Stimulated activated CD4-positive, alpha-beta T cell treated with anti-CD3 and anti-CD28 coated beads, Interleukin-4, amount 100 ng/mL, for 48 hours (primary cell): ENCODE measurements around the gene SIK3.
"Not testable (repeated sequence)": the region's sequence is repeated elsewhere in the genome, so short reads cannot be mapped to it uniquely, and the experiment has no call there.

Experiments used
- DNase-seq, 2 donors: peaks; one replicate each; pipeline ENCODE4 v3.0.0-alpha.2; 2020; ENCODE audit warnings: low read depth in 2 of 2

SIK3 gene

GRCh38 chr11:116840224-116840745, 257.9 kb downstream of the SIK3 start:
- DNase-seq = no peak

DNA sequence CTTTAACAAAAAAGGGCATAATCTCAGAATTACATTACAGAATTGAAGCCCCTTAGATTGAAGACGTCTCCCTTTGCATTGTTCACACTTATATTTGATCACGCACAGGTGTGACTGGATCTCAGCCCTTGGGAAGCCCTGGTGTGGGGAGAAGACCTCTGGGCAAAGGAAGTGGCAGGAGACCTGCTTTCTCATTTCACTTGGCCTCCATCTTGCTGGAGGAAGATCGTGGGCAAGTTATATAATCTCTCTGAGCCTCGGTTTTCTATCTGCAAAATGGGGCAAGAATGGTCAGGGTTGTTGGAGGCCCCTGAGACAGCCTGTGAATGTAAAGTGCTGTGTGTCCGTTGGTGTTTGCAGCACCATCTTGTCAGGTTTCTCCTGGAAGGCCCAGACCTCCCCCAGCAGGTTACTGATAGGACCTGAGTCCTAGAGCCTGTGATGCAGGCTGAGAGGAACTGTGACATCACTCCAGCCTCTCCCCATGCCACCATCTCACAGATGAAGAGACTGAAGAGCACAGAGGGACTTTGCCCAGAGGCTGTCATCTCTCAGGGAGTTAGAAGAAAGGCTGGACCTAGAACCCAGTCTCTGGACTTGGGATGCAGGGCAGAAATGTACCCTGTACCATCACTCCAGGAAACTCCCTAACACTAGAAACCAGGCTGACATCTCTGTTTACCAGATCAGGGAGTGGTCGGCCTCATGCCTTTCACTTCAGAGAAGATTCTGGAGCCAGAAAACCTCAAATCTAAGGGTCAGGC, 259.7 kb downstream of the SIK3 start:
- DNase-seq = no peak

- no peak for DNase-seq
Measured at GRCh38 chr11:116837231-116838091, 260.8 kb downstream of the SIK3 start, which contains the start of gene APOA1. Gene APOA1 (minus strand): TSS chr11:116837622. CDS start chr11:116837387, 235 bp downstream.

DNA sequence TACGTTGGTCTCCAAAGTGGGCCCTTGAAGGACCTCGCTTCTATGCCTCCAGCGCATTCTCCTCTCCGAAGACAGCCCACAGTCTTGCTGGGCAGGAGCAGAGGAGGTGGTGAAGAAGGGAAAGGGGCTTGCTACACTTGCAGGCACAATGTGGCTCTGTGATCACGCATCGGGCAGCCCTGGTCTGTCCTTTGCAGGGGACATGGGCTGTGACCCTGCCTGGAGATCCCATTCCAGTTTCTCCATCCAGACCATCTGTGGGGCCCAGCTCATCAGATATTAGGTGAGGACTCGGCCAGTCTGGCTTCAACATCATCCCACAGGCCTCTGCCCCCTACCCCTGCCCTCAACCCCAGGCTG, 261.6 kb downstream of the SIK3 start:
- DNase-seq = no peak

- DNase-seq = peak; percentile 68 to 76
Measured at GRCh38 chr11:116835791-116836631, 262.2 kb downstream of the SIK3 start.

- no peak for DNase-seq
Measured at GRCh38 chr11:116835042-116835772, 263.0 kb downstream of the SIK3 start.

DNA sequence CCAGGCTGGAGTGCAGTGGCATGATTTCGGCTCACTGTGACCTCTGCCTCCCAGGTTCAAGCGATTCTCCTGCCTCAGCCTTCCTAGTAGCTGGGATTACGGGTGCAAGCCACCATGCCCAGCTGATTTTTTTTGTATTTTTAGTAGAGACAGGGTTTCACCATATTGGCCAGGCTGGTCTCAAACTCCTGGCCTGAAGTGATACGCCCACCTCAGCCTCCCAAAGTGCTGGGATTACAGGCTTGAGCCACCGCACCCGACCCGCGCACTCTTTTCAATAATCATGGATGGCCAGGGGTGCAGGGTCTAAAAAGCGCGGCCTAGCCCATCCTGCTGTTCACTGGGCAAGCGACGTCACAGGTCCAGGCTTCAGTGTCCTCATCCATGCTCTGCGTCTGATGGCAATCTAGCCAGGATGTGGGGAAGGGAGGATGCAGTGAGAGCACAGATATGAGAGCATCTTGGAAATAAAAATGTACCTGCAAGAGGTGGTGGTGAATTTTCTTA, 263.6 kb downstream of the SIK3 start:
- DNase-seq = not testable (repeated sequence)

GRCh38 chr11:116833816-116834534, 264.3 kb downstream of the SIK3 start:
- DNase-seq = no peak

- DNase-seq = no peak
Measured at GRCh38 chr11:116833491-116833815, 264.8 kb downstream of the SIK3 start.

- no peak for DNase-seq
Measured at GRCh38 chr11:116832350-116833290, 265.6 kb downstream of the SIK3 start.

DNA sequence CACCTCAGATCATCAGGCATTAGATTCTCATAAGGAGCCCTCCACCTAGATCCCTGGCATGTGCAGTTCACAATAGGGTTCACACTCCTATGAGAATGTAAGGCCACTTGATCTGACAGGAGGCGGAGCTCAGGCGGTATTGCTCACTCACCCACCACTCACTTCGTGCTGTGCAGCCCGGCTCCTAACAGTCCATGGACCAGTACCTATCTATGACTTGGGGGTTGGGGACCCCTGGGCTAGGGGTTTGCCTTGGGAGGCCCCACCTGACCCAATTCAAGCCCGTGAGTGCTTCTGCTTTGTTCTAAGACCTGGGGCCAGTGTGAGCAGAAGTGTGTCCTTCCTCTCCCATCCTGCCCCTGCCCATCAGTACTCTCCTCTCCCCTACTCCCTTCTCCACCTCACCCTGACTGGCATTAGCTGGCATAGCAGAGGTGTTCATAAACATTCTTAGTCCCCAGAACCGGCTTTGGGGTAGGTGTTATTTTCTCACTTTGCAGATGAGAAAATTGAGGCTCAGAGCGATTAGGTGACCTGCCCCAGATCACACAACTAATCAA, 266.4 kb downstream of the SIK3 start:
- DNase-seq = no peak

- DNase-seq = no peak
Measured at GRCh38 chr11:116830184-116830912, 267.9 kb downstream of the SIK3 start.

DNA sequence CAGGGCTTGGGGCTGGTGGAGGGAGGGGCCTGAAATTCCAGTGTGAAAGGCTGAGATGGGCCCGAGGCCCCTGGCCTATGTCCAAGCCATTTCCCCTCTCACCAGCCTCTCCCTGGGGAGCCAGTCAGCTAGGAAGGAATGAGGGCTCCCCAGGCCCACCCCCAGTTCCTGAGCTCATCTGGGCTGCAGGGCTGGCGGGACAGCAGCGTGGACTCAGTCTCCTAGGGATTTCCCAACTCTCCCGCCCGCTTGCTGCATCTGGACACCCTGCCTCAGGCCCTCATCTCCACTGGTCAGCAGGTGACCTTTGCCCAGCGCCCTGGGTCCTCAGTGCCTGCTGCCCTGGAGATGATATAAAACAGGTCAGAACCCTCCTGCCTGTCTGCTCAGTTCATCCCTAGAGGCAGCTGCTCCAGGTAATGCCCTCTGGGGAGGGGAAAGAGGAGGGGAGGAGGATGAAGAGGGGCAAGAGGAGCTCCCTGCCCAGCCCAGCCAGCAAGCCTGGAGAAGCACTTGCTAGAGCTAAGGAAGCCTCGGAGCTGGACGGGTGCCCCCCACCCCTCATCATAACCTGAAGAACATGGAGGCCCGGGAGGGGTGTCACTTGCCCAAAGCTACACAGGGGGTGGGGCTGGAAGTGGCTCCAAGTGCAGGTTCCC, 268.6 kb downstream of the SIK3 start, which contains the start of gene APOC3:
TSS of gene APOC3 (plus strand) at position 383 of the 659 bp plus-strand sequence. CDS start 676 bp downstream, outside the sequence.
- DNase-seq = no peak

DNA sequence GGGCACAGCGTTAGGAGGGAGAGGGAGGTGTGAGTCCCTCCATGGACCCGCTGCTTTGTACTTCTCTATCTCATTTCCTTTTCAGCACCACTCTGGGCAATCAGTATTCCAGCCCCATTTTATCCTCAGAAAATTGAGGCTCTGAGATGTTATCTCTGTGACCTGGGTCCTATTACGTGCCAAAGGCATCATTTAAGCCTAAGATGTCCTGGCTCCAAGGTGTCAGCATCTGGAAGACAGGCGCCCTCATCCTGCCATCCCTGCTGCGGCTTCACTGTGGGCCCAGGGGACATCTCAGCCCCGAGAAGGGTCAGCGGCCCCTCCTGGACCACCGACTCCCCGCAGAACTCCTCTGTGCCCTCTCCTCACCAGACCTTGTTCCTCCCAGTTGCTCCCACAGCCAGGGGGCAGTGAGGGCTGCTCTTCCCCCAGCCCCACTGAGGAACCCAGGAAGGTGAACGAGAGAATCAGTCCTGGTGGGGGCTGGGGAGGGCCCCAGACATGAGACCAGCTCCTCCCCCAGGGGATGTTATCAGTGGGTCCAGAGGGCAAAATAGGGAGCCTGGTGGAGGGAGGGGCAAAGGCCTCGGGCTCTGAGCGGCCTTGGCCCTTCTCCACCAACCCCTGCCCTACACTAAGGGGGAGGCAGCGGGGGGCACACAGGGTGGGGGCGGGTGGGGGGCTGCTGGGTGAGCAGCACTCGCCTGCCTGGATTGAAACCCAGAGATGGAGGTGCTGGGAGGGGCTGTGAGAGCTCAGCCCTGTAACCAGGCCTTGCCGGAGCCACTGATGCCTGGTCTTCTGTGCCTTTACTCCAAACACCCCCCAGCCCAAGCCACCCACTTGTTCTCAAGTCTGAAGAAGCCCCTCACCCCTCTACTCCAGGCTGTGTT, 269.4 kb downstream of the SIK3 start:
- no peak for DNase-seq

- DNase-seq = no peak
Measured at GRCh38 chr11:116827461-116827860, 270.8 kb downstream of the SIK3 start.

GRCh38 chr11:116826751-116827431, 271.3 kb downstream of the SIK3 start:
- no peak for DNase-seq
